ENCODE data around the gene FEN1.

FEN1 gene

GRCh38 chr11:61826930-61827570, 34.3 kb downstream of the FEN1 start:
- DNase-seq: peak; percentile 83

GRCh38 chr11:61827571-61828378, 35.1 kb downstream of the FEN1 start, which contains the start of gene FADS2:
FADS2 (plus strand) TSS chr11:61828300; CDS start chr11:61828391, 91 bp downstream.
- DNase-seq: peak; percentile 92

- no peak for DNase-seq
These were observed 35.6 kb downstream of the FEN1 start for GRCh38 chr11:61828379-61828628.

GRCh38 chr11:61828629-61829407, 36.1 kb downstream of the FEN1 start:
- DNase-seq: peak; percentile 60

- no peak for DNase-seq
These were observed 37.1 kb downstream of the FEN1 start for GRCh38 chr11:61829806-61830205.

- DNase-seq: peak; percentile 16
These were observed 37.8 kb downstream of the FEN1 start for GRCh38 chr11:61830237-61831105.

GRCh38 chr11:61832207-61832606, 39.5 kb downstream of the FEN1 start:
- no peak for DNase-seq

GRCh38 chr11:61832754-61833153, 40.0 kb downstream of the FEN1 start:
- peak; percentile 15 for DNase-seq

GRCh38 chr11:61833471-61833870, 40.8 kb downstream of the FEN1 start:
- DNase-seq: no peak

GRCh38 chr11:61833926-61834277, 41.2 kb downstream of the FEN1 start:
- no peak for DNase-seq

GRCh38 chr11:61834278-61835048, 41.8 kb downstream of the FEN1 start:
- DNase-seq: peak; percentile 65

GRCh38 chr11:61836193-61836592, 43.5 kb downstream of the FEN1 start:
- no peak for DNase-seq

GRCh38 chr11:61837411-61838005, 44.8 kb downstream of the FEN1 start:
- DNase-seq: no peak

GRCh38 chr11:61838501-61838900, 45.8 kb downstream of the FEN1 start:
- no peak for DNase-seq

- no peak for DNase-seq
These were observed 46.2 kb downstream of the FEN1 start for GRCh38 chr11:61838921-61839320.

GRCh38 chr11:61839742-61840141, 47.0 kb downstream of the FEN1 start:
- no peak for DNase-seq

- DNase-seq: no peak
These were observed 47.7 kb downstream of the FEN1 start for GRCh38 chr11:61840371-61840770.

- no peak for DNase-seq
These were observed 49.2 kb downstream of the FEN1 start for GRCh38 chr11:61841636-61842527.

- DNase-seq: no peak
These were observed 49.8 kb downstream of the FEN1 start for GRCh38 chr11:61842528-61842820.

GRCh38 chr11:61844909-61845565, 52.3 kb downstream of the FEN1 start:
- no peak for DNase-seq
